Thoracic aorta (tissue), 2 donors: ENCODE results near the gene HOXD1. TPM values are rescaled to one million over a fixed set of nuclear protein-coding genes. Genes with fewer than 3 reads are reported as not detected.

ENCODE experiments used
- ATAC-seq: fragments of 150-250 bp; one replicate; pipeline ENCODE4 v1.8.0; 2017; ENCODE audit warnings: low read depth; ENCODE audit not compliant: insufficient number of reproducible peaks, low FRiP score
- DNase-seq: peaks from one replicate; pipeline ENCODE4 v3.0.0-alpha.2; 2020; ENCODE audit warnings: low spot score
- H3K27ac ChIP-seq, 2 donors: fragments of 200-600 bp; sonication (generic); 1 replicate in 1 of 2; 2 replicates in 1 of 2; pipeline ENCODE4 v1.5.1; 2016; ENCODE audit warnings: mild to moderate bottlenecking in 2 of 2, moderate library complexity in 2 of 2
- H3K27me3 ChIP-seq: fragments of 200-600 bp; sonication (generic); replicated peaks from 2 replicates; pipeline ENCODE4 v1.6.0; 2016; ENCODE audit warnings: mild to moderate bottlenecking; ENCODE audit not compliant: insufficient read depth
- H3K36me3 ChIP-seq: fragments of 200-600 bp; sonication (generic); one replicate; pipeline ENCODE4 v1.5.1; 2016
- H3K4me1 ChIP-seq, 2 donors: fragments of 200-600 bp; sonication (generic); 1 replicate in 1 of 2; 2 replicates in 1 of 2; pipeline versions ENCODE4 v1.5.1 to v1.6.0; 2016; ENCODE audit warnings: low read depth in 2 of 2, mild to moderate bottlenecking in 1 of 2; ENCODE audit not compliant: control insufficient read depth in 1 of 2
- H3K4me3 ChIP-seq: fragments of 200-600 bp; sonication (generic); 2 replicates; pipeline ENCODE4 v1.5.1; 2016; ENCODE audit warnings: mild to moderate bottlenecking
- H3K9me3 ChIP-seq: fragments of 200-600 bp; sonication (generic); 2 replicates; pipeline ENCODE4 v1.5.1; 2016
- CTCF ChIP-seq: fragments of 200-600 bp; sonication (generic); IDR thresholded peaks from one replicate; pipeline ENCODE4 v1.5.1; 2019; ENCODE audit warnings: antibody characterized with exemption
- total RNA-seq, 2 donors: library from RNA; depleted of rRNA; stranded (reverse); fragments of >200 nt; gene quantifications; one replicate each; pipeline versions ENCODE4 v1.1.0 to v1.2.3, GENCODE V29; 2016

Gene HOXD1
- under 1 TPM in 1 of 2 donors, not detected in 1; 0.71 TPM for total RNA-seq

- ATAC-seq, result no peak
- Histone ChIP-seq H3K4me1 (peaks cover 14 to 28% of the 10 kb centered on the region in 2 donors), H3K9me3 (no peaks in the 10 kb centered on the region), H3K4me3 (peak within 1 kb of the TSS; percentile 74), H3K27me3 (peaks cover 14% of the 10 kb centered on the region), H3K36me3 (no peaks in the 10 kb centered on the region), H3K27ac (no peak within 1 kb of the TSS)
- no peak for DNase-seq
- TF ChIP-seq CTCF, result no peak
Measured at GRCh38 chr2:176187899-176188773, at the start of gene HOXD1. Gene HOXD1 (plus strand): TSS chr2:176188668. CDS start chr2:176188802, 134 bp downstream.

- Histone ChIP-seq H3K9me3 (no peaks in the 10 kb centered on the region), H3K4me1 (peaks cover 11 to 25% of the 10 kb centered on the region in 2 donors), H3K27me3 (no peaks in the 10 kb centered on the region), H3K36me3 (no peaks in the 10 kb centered on the region), H3K4me3 (peak overlapping the region; percentile 71), H3K27ac (no peak overlapping the region)
- no peak for TF ChIP-seq CTCF
- DNase-seq (no peak), ATAC-seq (no peak)
Measured at GRCh38 chr2:176138923-176139660, 49.4 kb upstream of the HOXD1 start.

- Histone ChIP-seq H3K4me1 (peaks cover 11 to 25% of the 10 kb centered on the region in 2 donors), H3K9me3 (no peaks in the 10 kb centered on the region), H3K27me3 (no peaks in the 10 kb centered on the region), H3K36me3 (no peaks in the 10 kb centered on the region), H3K4me3 (peak overlapping the region; percentile 71), H3K27ac (peak overlapping the region in 1 of 2 donors; percentile 39)
- DNase-seq (no peak), ATAC-seq (no peak)
- no peak for TF ChIP-seq CTCF
Measured at GRCh38 chr2:176139661-176140512, 48.6 kb upstream of the HOXD1 start.

- ATAC-seq, result peak; percentile 81
- DNase-seq, result no peak
- Histone ChIP-seq H3K27ac (peak overlapping the region in 1 of 2 donors; percentile 39), H3K36me3 (no peaks in the 10 kb centered on the region), H3K4me3 (peak overlapping the region; percentile 71), H3K27me3 (no peaks in the 10 kb centered on the region), H3K4me1 (peaks cover 5 to 18% of the 10 kb centered on the region in 2 donors), H3K9me3 (no peaks in the 10 kb centered on the region)
- TF ChIP-seq CTCF, result peak; percentile 94
Measured at GRCh38 chr2:176140513-176141317, 47.8 kb upstream of the HOXD1 start.
